Endothelial cell of umbilical vein (primary cell): ENCODE measurements around the gene TGFBI. TPM values are rescaled to one million over a fixed set of nuclear protein-coding genes. Genes with fewer than 3 reads are reported as not detected.

Experiments used
- BruUV-seq: library from RNA; stranded (reverse); fragments of 400-500 nt; replicated peaks from 2 replicates; lab custom pipeline; 2021; lab: Mats Ljungman, UMichigan
- CTCF ChIA-PET: fragments of 300-600, 350-600 bp; sonication (Branson Sonifier 250); formaldehyde crosslinking; loops from one replicate; lab custom pipeline; 2021; ENCODE audit warnings: antibody characterized with exemption, inconsistent platforms; lab: Charles Lee
- POLR2A ChIA-PET: fragments of 300-600, 350-600 bp; sonication (Branson Sonifier 250); formaldehyde crosslinking; loops from one replicate; lab custom pipeline; 2021; ENCODE audit warnings: antibody characterized with exemption, inconsistent platforms; lab: Charles Lee
- DNase-seq: peaks from one replicate; pipeline ENCODE4 v3.0.0-alpha.2; 2011; ENCODE audit warnings: low read depth, low spot score
- FAIRE-seq: peaks from 2 replicates; lab custom pipeline; 2011; peaks lifted over from hg19 to GRCh38; lab: Jason Lieb, UNC
- H2AFZ ChIP-seq: 2 replicates; pipeline ENCODE4 v1.6.0; 2012; ENCODE audit warnings: low read depth, low read length, control low read depth, inconsistent platforms
- H3K27ac ChIP-seq: 2 replicates; pipeline ENCODE4 v1.5.1; 2011; ENCODE audit warnings: low read depth, mild to moderate bottlenecking, control low read depth, low read length, moderate library complexity; ENCODE audit not compliant: insufficient read depth
- H3K27me3 ChIP-seq, 2 experiments: 2 replicates each; pipeline versions ENCODE4 v1.6.0 to v1.6.1; 2011; ENCODE audit warnings: low read length in 2 of 2, mixed read lengths in 1 of 2; ENCODE audit not compliant: control insufficient read depth in 2 of 2, insufficient read depth in 2 of 2
- H3K36me3 ChIP-seq, 2 experiments: 2 replicates in 1 of 2; 3 replicates in 1 of 2; pipeline ENCODE4 v1.5.1; 2011; ENCODE audit warnings: low read length in 2 of 2, mild to moderate bottlenecking in 1 of 2, moderate library complexity in 1 of 2; ENCODE audit not compliant: control insufficient read depth in 2 of 2, insufficient read depth in 2 of 2; ENCODE audit errors: extremely low read depth in 1 of 2
- H3K4me1 ChIP-seq: 3 replicates; pipeline ENCODE4 v1.5.1; 2011; ENCODE audit warnings: mild to moderate bottlenecking, low read length; ENCODE audit not compliant: control insufficient read depth, insufficient read depth; ENCODE audit errors: extremely low read depth
- H3K4me2 ChIP-seq: 2 replicates; pipeline ENCODE4 v1.6.1; 2011; ENCODE audit warnings: low read length, control low read depth, mixed read lengths; ENCODE audit not compliant: insufficient read depth
- H3K4me3 ChIP-seq, 3 experiments: fragments of 200-600 bp in 1 of 3; sonication (generic), shearing (Covaris generic) in 1 of 3; replicated peaks in 1 of 3; 2 replicates each; pipeline ENCODE4 v1.5.1; 2011 to 2016; ENCODE audit warnings: control low read depth in 3 of 3, low read length in 3 of 3, mild to moderate bottlenecking in 2 of 3, inconsistent platforms in 1 of 3, low read depth in 1 of 3, moderate library complexity in 1 of 3; ENCODE audit not compliant: insufficient read depth in 1 of 3
- H3K79me2 ChIP-seq: 2 replicates; pipeline ENCODE4 v1.6.0; 2012; ENCODE audit warnings: low read length, inconsistent platforms; ENCODE audit not compliant: control insufficient read depth, insufficient read depth
- H3K9ac ChIP-seq: replicated peaks from 2 replicates; pipeline ENCODE3; 2011; ENCODE audit warnings: low read length, control low read depth; ENCODE audit not compliant: insufficient read depth; ENCODE audit errors: extremely low read depth
- H3K9me1 ChIP-seq: replicated peaks from 3 replicates; pipeline ENCODE4 v1.6.0; 2011; ENCODE audit warnings: mild to moderate bottlenecking, low read length; ENCODE audit not compliant: control insufficient read depth, insufficient read depth; ENCODE audit errors: extremely low read depth
- H3K9me3 ChIP-seq: replicated peaks from 2 replicates; pipeline ENCODE4 v1.5.1; 2012; ENCODE audit warnings: low read length, inconsistent platforms; ENCODE audit not compliant: control insufficient read depth, insufficient read depth
- H4K20me1 ChIP-seq: replicated peaks from 2 replicates; pipeline ENCODE3; 2011; ENCODE audit warnings: mild to moderate bottlenecking, low read length; ENCODE audit not compliant: control insufficient read depth, insufficient read depth; ENCODE audit errors: extremely low read depth
- CTCF ChIP-seq, 2 donors: IDR thresholded peaks; 1 replicate in 1 of 2; 2 replicates in 1 of 2; pipeline ENCODE4 v1.5.1; 2011; ENCODE audit warnings: low read length in 2 of 2, mild to moderate bottlenecking in 2 of 2, moderate library complexity in 2 of 2, control low read depth in 1 of 2, inconsistent platforms in 1 of 2, low read depth in 1 of 2; ENCODE audit not compliant: insufficient read depth in 1 of 2; ENCODE audit errors: extremely low read depth in 1 of 2
- EZH2 ChIP-seq: IDR thresholded peaks from 2 replicates; pipeline ENCODE4 v1.6.1; 2012; ENCODE audit warnings: borderline replicate concordance, low read depth, mild to moderate bottlenecking, moderate library complexity, low read length, inconsistent platforms; ENCODE audit not compliant: severe bottlenecking
- FOS ChIP-seq: IDR thresholded peaks from 2 replicates; pipeline ENCODE4 v1.6.1; 2011; ENCODE audit warnings: mild to moderate bottlenecking, low read length, moderate library complexity, borderline replicate concordance; ENCODE audit not compliant: insufficient read depth
- GATA2 ChIP-seq: IDR thresholded peaks from 2 replicates; pipeline ENCODE4 v1.7.0; 2011; ENCODE audit warnings: low read depth, mild to moderate bottlenecking, moderate library complexity, mixed read lengths, low read length; ENCODE audit not compliant: insufficient read length, insufficient read depth
- JUN ChIP-seq: IDR thresholded peaks from 2 replicates; pipeline ENCODE4 v1.6.1; 2011; ENCODE audit warnings: borderline replicate concordance, low read depth; ENCODE audit not compliant: insufficient read length, insufficient read depth
- MAX ChIP-seq: IDR thresholded peaks from 2 replicates; pipeline ENCODE4 v1.6.1; 2011; ENCODE audit not compliant: insufficient read depth, insufficient read length
- MYC ChIP-seq: IDR thresholded peaks from one replicate; pipeline ENCODE4 v1.6.1; 2011; ENCODE audit warnings: mild to moderate bottlenecking, low read depth, low read length
- POLR2A ChIP-seq: IDR thresholded peaks from 2 replicates; pipeline ENCODE4 v1.6.1; 2012; ENCODE audit warnings: low read depth, mild to moderate bottlenecking, control low read depth, low read length
- POLR2AphosphoS5 ChIP-seq: IDR thresholded peaks from 2 replicates; pipeline ENCODE4 v1.6.1; 2012; ENCODE audit warnings: low read depth, mild to moderate bottlenecking, control low read depth, low read length, moderate library complexity; ENCODE audit not compliant: insufficient read depth
- dilution Hi-C: fragments of 300-500 bp; cut with MboI; formaldehyde crosslinking; loops from one replicate; pipeline ENCODE4 v1.15.0; 2019; ENCODE audit warnings: low sequenced_read_pairs; ENCODE audit not compliant: extremely low pct_ligation_motif_present
- intact Hi-C: fragments of 100-400 bp; cut with micrococcal nuclease; formaldehyde crosslinking; loops from one replicate; pipeline ENCODE4 v1.10.0; 2022
- polyA plus RNA-seq, 4 experiments: library from polyadenylated mRNA; depleted of rRNA in 3 of 4; stranded (reverse) in 3 of 4; unstranded in 1 of 4; fragments of >200 nt; gene quantifications; 2 replicates each; pipeline versions ENCODE4 v1.2.1 to v1.2.3, GENCODE V29; 2011 to 2012; ENCODE audit warnings: missing spikeins in 1 of 4
- total RNA-seq: library from RNA; stranded (reverse); gene quantifications from 2 replicates; pipeline ENCODE4 v1.2.3, GENCODE V29; 2021

TGFBI gene
- total and polyA plus RNA-seq, 2 donors (not counting 3 experiments of a cell fraction or from before 2014, with no cell fraction given), result 6.5 to 18.9 TPM

DNA sequence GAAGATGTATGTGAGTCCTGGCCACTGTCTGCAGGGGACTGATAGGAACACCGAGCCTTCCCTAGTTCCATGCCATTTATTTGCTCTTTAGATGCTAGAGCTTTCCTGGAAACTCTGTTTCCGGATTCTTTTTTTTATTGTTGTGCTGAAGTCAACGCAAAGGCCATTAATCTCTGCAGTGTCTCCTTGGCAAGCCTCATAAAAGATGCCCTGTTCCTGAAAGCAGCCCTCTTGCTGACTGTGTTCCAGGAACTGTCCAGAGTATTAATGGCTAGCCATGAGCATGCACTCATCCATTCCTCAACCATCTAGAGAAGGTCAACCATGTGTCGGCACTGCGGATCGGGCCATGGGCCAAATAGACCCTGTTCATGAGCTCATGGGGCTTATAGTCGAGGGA, 61.0 kb downstream of the TGFBI start:
- H3K9me3 ChIP-seq, result no peaks in the 10 kb centered on the region
- dilution Hi-C loops, result no loop called here
- H3K9me1 ChIP-seq, result no peaks in the 10 kb centered on the region
- H3K4me1 ChIP-seq, result peaks cover 10% of the 10 kb centered on the region
- peaks cover 4 to 5% of the 10 kb centered on the region in 2 experiments for H3K27me3 ChIP-seq
- H3K9ac ChIP-seq, result no peak overlapping the region
- BruUV-seq, result no TSS peak
- intact Hi-C loops, result no loop called here
- H3K36me3 ChIP-seq, result no peaks in the 10 kb centered on the region
- TF ChIP-seq EZH2, result no peak
- TF ChIP-seq MAX, result no peak
- TF ChIP-seq POLR2A, result no peak
- no peak for TF ChIP-seq CTCF (IDR thresholded peaks at IDR 0.05; ENCODE audit: extremely low read depth in 1 of 2, insufficient read depth in 1 of 2, low read depth in 1 of 2, low read length in 2 of 2)
- TF ChIP-seq JUN, result no peak
- TF ChIP-seq MYC, result no peak
- TF ChIP-seq POLR2AphosphoS5, result no peak
- TF ChIP-seq FOS, result no peak
- no peak for TF ChIP-seq GATA2
- no peaks in the 10 kb centered on the region for H4K20me1 ChIP-seq
- ChIA-PET POLR2A (no interaction called here), CTCF (no interaction called here)
- no peak overlapping the region for H3K4me3 ChIP-seq
- H3K27ac ChIP-seq, result no peak overlapping the region
- FAIRE-seq, result no peak
- no peak for DNase-seq
- H2AFZ ChIP-seq, result no peak overlapping the region
- H3K79me2 ChIP-seq, result no peaks in the 10 kb centered on the region
- H3K4me2 ChIP-seq, result no peak overlapping the region
